PC-3 (cell line): ENCODE measurements around the gene TNNI3. TPM values are rescaled to one million over a fixed set of nuclear protein-coding genes. Genes with fewer than 3 reads are reported as not detected.

Experiments
- ATAC-seq: fragments of 200-7000 bp; cut with Tn5 transposase; 2 replicates; pipeline ENCODE4 v1.9.1; 2020; ENCODE audit warnings: mild to moderate bottlenecking, moderate library complexity
- BruUV-seq: library from RNA; stranded (reverse); fragments of 400-500 nt; replicated peaks from 2 replicates; lab custom pipeline; 2021; lab: Mats Ljungman, UMichigan
- CTCF ChIA-PET: fragments of 300-600 bp; sonication (Branson Sonifier 250); formaldehyde crosslinking; loops from one replicate; lab custom pipeline; 2022; ENCODE audit warnings: antibody characterized with exemption; lab: Charles Lee
- POLR2A ChIA-PET: fragments of 300-600 bp; sonication (Branson Sonifier 250); formaldehyde crosslinking; loops from one replicate; lab custom pipeline; 2022; ENCODE audit warnings: antibody characterized with exemption; ENCODE audit not compliant: unreplicated experiment; lab: Charles Lee
- DNase-seq: peaks from one replicate; pipeline ENCODE4 v3.0.0-alpha.2; 2015
- H2AFZ ChIP-seq: fragments of 300-600 bp; sonication (generic); 2 replicates; pipeline ENCODE4 v1.6.0; 2016; ENCODE audit warnings: antibody characterized with exemption, low read length
- H3F3A ChIP-seq: fragments of 300-600 bp; sonication (generic); one replicate; pipeline ENCODE4 v1.6.0; 2017; ENCODE audit warnings: antibody characterized with exemption, low read length, control low read depth, mild to moderate bottlenecking; ENCODE audit not compliant: unreplicated experiment
- H3K27ac ChIP-seq: fragments of 300-600 bp; sonication (generic); 2 replicates; pipeline ENCODE4 v1.5.1; 2016; ENCODE audit warnings: mild to moderate bottlenecking, low read length
- H3K27me3 ChIP-seq: fragments of 300-600 bp; sonication (generic); 2 replicates; pipeline ENCODE4 v1.6.1; 2016; ENCODE audit warnings: low read length, mixed read lengths
- H3K36me3 ChIP-seq: fragments of 300-600 bp; sonication (generic); 2 replicates; pipeline ENCODE4 v1.6.1; 2016; ENCODE audit warnings: low read depth, mixed run types, low read length, mixed read lengths
- H3K4me1 ChIP-seq: fragments of 300-600 bp; sonication (generic); 2 replicates; pipeline ENCODE4 v1.5.1; 2016; ENCODE audit warnings: low read length; ENCODE audit not compliant: insufficient read depth
- H3K4me2 ChIP-seq: fragments of 300-600 bp; sonication (generic); 2 replicates; pipeline ENCODE4 v1.6.0; 2016; ENCODE audit warnings: low read length
- H3K4me3 ChIP-seq: fragments of 300-600 bp; sonication (generic); 2 replicates; pipeline ENCODE4 v1.5.1; 2016; ENCODE audit warnings: mild to moderate bottlenecking, low read length, mixed read lengths
- H3K79me2 ChIP-seq: fragments of 300-600 bp; sonication (generic); 2 replicates; pipeline ENCODE4 v1.6.1; 2017; ENCODE audit warnings: low read length, mixed read lengths
- H3K9ac ChIP-seq: fragments of 300-600 bp; sonication (generic); 2 replicates; pipeline ENCODE4 v1.6.0; 2016; ENCODE audit warnings: mild to moderate bottlenecking, low read length
- H3K9me2 ChIP-seq: fragments of 300-600 bp; sonication (generic); replicated peaks from 2 replicates; pipeline ENCODE4 v1.6.1; 2016; ENCODE audit warnings: mixed run types, low read length, mixed read lengths
- H3K9me3 ChIP-seq: fragments of 300-600 bp; sonication (generic); 2 replicates; pipeline ENCODE4 v1.6.1; 2016; ENCODE audit warnings: low read length, mixed read lengths
- H4K20me1 ChIP-seq: fragments of 300-600 bp; sonication (generic); 2 replicates; pipeline ENCODE4 v1.6.1; 2016; ENCODE audit warnings: low read length, mixed read lengths
- CTCF ChIP-seq: fragments of 300-600 bp; sonication (generic); conservative IDR thresholded peaks from 2 replicates; pipeline ENCODE4 v1.5.1; 2017; ENCODE audit warnings: antibody characterized with exemption, low read depth, mild to moderate bottlenecking, low read length
- EZH2 ChIP-seq: fragments of 300-600 bp; sonication (generic); IDR thresholded peaks from one replicate; pipeline ENCODE4 v1.6.1; 2017; ENCODE audit warnings: antibody characterized with exemption, mild to moderate bottlenecking, low read length; ENCODE audit not compliant: unreplicated experiment
- EZH2phosphoT487 ChIP-seq: fragments of 300-600 bp; sonication (generic); IDR thresholded peaks from 2 replicates; pipeline ENCODE4 v1.6.1; 2018; ENCODE audit warnings: mild to moderate bottlenecking, antibody characterized with exemption, low read length, borderline replicate concordance
- intact Hi-C: fragments of 100-400 bp; cut with micrococcal nuclease; formaldehyde crosslinking; loops from 2 replicates; pipeline ENCODE4 v1.9.0; 2023
- total RNA-seq: library from RNA; depleted of rRNA; stranded (reverse); fragments of >200 nt; gene quantifications from 2 replicates; pipeline ENCODE4 v1.2.3, GENCODE V29; 2014

TNNI3 gene
- total RNA-seq, 1 experiment from 2014 or later = 32.4 TPM

GRCh38 chr19:55160986-55161365, 3.4 kb upstream of the TNNI3 start:
- Histone ChIP-seq H3K4me2 (no peak overlapping the region), H3K27me3 (no peaks in the 10 kb centered on the region), H3K9me2 (no peaks in the 10 kb centered on the region), H2AFZ (no peak overlapping the region), H3K27ac (no peak overlapping the region), H3K4me3 (no peak overlapping the region), H3K9me3 (no peaks in the 10 kb centered on the region), H3F3A (no peaks in the 10 kb centered on the region), H3K9ac (no peak overlapping the region), H3K4me1 (peaks cover 26% of the 10 kb centered on the region), H4K20me1 (no peaks in the 10 kb centered on the region), H3K36me3 (no peaks in the 10 kb centered on the region), H3K79me2 (no peaks in the 10 kb centered on the region)
- ChIA-PET POLR2A (no interaction called here), CTCF (interaction anchor here (0.8 to 2.6 kb wide), 3 partner anchors 12 to 20 kb away, joined by 4 to 25 read pairs (median 7); partner anchors contain the start of gene TNNT1)
- DNase-seq (no peak), ATAC-seq (no peak)
- no TSS peak for BruUV-seq
- no peak for TF ChIP-seq EZH2phosphoT487
- intact Hi-C loops = loop anchor here (1.0 to 10.0 kb wide), 3 partner anchors 15 to 86 kb away; partner anchors contain the start of gene EPS8L1

- Histone ChIP-seq H3K4me1 (peaks cover 21% of the 10 kb centered on the region), H3K27ac (no peak overlapping the region), H3K79me2 (no peaks in the 10 kb centered on the region), H3K4me2 (peak overlapping the region; percentile 34), H2AFZ (peak overlapping the region; percentile 39; the same call in 1 of the 2 replicates), H3K9ac (peak overlapping the region; percentile 1; the same call in 1 of the 2 replicates), H3K4me3 (no peak overlapping the region), H3K9me2 (no peaks in the 10 kb centered on the region), H3K36me3 (no peaks in the 10 kb centered on the region), H4K20me1 (no peaks in the 10 kb centered on the region), H3K9me3 (no peaks in the 10 kb centered on the region), H3K27me3 (no peaks in the 10 kb centered on the region), H3F3A (no peaks in the 10 kb centered on the region)
- POLR2A ChIA-PET = no interaction called here
- ATAC-seq (peak; percentile 81), DNase-seq (peak; percentile 99)
- no peak for TF ChIP-seq EZH2
- no peak for TF ChIP-seq EZH2phosphoT487
- peak; percentile 99 for TF ChIP-seq CTCF
- intact Hi-C loops = loop anchor here (1.0 to 10.0 kb wide), 3 partner anchors 14 to 86 kb away; partner anchors contain the start of gene EPS8L1
- CTCF ChIA-PET = interaction anchor here (0.7 to 2.6 kb wide), 4 partner anchors 11 to 224 kb away, joined by 3 to 25 read pairs (median 6); partner anchors contain the start of genes TMEM238 and TNNT1
- no TSS peak for BruUV-seq
Observed at GRCh38 chr19:55160128-55160985, 2.8 kb upstream of the TNNI3 start.

GRCh38 chr19:55158848-55159749, 1.6 kb upstream of the TNNI3 start:
- Histone ChIP-seq H3K9ac (no peak overlapping the region), H3F3A (no peaks in the 10 kb centered on the region), H3K79me2 (no peaks in the 10 kb centered on the region), H3K9me2 (no peaks in the 10 kb centered on the region), H3K4me1 (peaks cover 21% of the 10 kb centered on the region), H4K20me1 (no peaks in the 10 kb centered on the region), H3K27me3 (no peaks in the 10 kb centered on the region), H3K9me3 (no peaks in the 10 kb centered on the region), H2AFZ (no peak overlapping the region), H3K36me3 (no peaks in the 10 kb centered on the region), H3K4me3 (no peak overlapping the region), H3K4me2 (peak overlapping the region; percentile 34), H3K27ac (no peak overlapping the region)
- peak; percentile 55 for DNase-seq
- intact Hi-C loops = no loop called here
- TSS peak; percentile 17 for BruUV-seq
- ChIA-PET POLR2A (interaction anchor here (0.6 kb wide), 2 partner anchors 12 to 466 kb away, joined by 3 to 5 read pairs; no protein-coding TSS in a partner anchor), CTCF (interaction anchor here (0.6 to 2.6 kb wide), 3 partner anchors 12 to 278 kb away, joined by 3 to 25 read pairs (median 10); no protein-coding TSS in a partner anchor)
- ATAC-seq = peak; percentile 17
- TF ChIP-seq EZH2phosphoT487 = no peak
- no peak for TF ChIP-seq CTCF
- TF ChIP-seq EZH2 = no peak
